GM19438 (cell line): Measurements from ENCODE around the gene TPM3.

Experiments
- ATAC-seq: cut with Tn5 transposase; IDR thresholded peaks from one replicate; pipeline ENCODE4 v1.9.1; 2021; ENCODE audit warnings: low read depth; ENCODE audit not compliant: unreplicated experiment

Gene TPM3

GRCh38 chr1:154117642-154118041 lies 74.3 kb downstream of the TPM3 start:
- ATAC-seq = no peak

GRCh38 chr1:154115180-154115579 lies 76.7 kb downstream of the TPM3 start:
- ATAC-seq = no peak
